ENCODE measurements around the gene NME7.
"Not testable (repeated sequence)": the region's sequence is repeated elsewhere in the genome, so short reads cannot be mapped to it uniquely, and the experiment has no call there.

NME7 gene

GRCh38 chr1:169367686-169368405 lies at the start of gene NME7, which contains the start of gene BLZF1:
NME7 (minus strand) TSS chr1:169367797; CDS start chr1:169367710, 87 bp downstream.
BLZF1 (plus strand) TSS chr1:169368195; CDS start chr1:169369523, 1,328 bp downstream.
- DNase-seq (ENCODE audit: low read depth in 2 of 2) = peak; percentile 95 to 97

- DNase-seq (ENCODE audit: low read depth in 2 of 2) = no peak
Measured at GRCh38 chr1:169414952-169415351, 47.4 kb upstream of the NME7 start.

- not testable (repeated sequence) for DNase-seq (ENCODE audit: low read depth in 2 of 2)
Measured at GRCh38 chr1:169408340-169408739, 40.7 kb upstream of the NME7 start.

- not testable (repeated sequence) for DNase-seq (ENCODE audit: low read depth in 2 of 2)
Measured at GRCh38 chr1:169402578-169402977, 35.0 kb upstream of the NME7 start.

GRCh38 chr1:169395955-169396354 lies 28.4 kb upstream of the NME7 start:
- no peak for DNase-seq (ENCODE audit: low read depth in 2 of 2)

GRCh38 chr1:169392406-169392805 lies 24.8 kb upstream of the NME7 start:
- no peak for DNase-seq (ENCODE audit: low read depth in 2 of 2)

GRCh38 chr1:169390303-169390702 lies 22.7 kb upstream of the NME7 start:
- no peak for DNase-seq (ENCODE audit: low read depth in 2 of 2)

- no peak for DNase-seq (ENCODE audit: low read depth in 2 of 2)
Measured at GRCh38 chr1:169387399-169387798, 19.8 kb upstream of the NME7 start.

- DNase-seq (ENCODE audit: low read depth in 2 of 2) = no peak
Measured at GRCh38 chr1:169383449-169383848, 15.9 kb upstream of the NME7 start.

- DNase-seq (ENCODE audit: low read depth in 2 of 2) = no peak
Measured at GRCh38 chr1:169381162-169381561, 13.6 kb upstream of the NME7 start.

GRCh38 chr1:169371404-169371803 lies 3.8 kb upstream of the NME7 start:
- DNase-seq (ENCODE audit: low read depth in 2 of 2) = no peak

- peak in 1 of 2 donors; percentile 13 for DNase-seq (ENCODE audit: low read depth in 2 of 2)
Measured at GRCh38 chr1:169368406-169368769, 791 bp upstream of the NME7 start.

GRCh38 chr1:169367096-169367685 lies 406 bp downstream of the NME7 start:
- no peak for DNase-seq (ENCODE audit: low read depth in 2 of 2)

- no peak for DNase-seq (ENCODE audit: low read depth in 2 of 2)
Measured at GRCh38 chr1:169364948-169365347, 2.6 kb downstream of the NME7 start.

- no peak for DNase-seq (ENCODE audit: low read depth in 2 of 2)
Measured at GRCh38 chr1:169363046-169363730, 4.4 kb downstream of the NME7 start.

- no peak for DNase-seq (ENCODE audit: low read depth in 2 of 2)
Measured at GRCh38 chr1:169361281-169361680, 6.3 kb downstream of the NME7 start.

- DNase-seq (ENCODE audit: low read depth in 2 of 2) = no peak
Measured at GRCh38 chr1:169360415-169360814, 7.2 kb downstream of the NME7 start.

GRCh38 chr1:169348383-169349036 lies 19.1 kb downstream of the NME7 start:
- no peak for DNase-seq (ENCODE audit: low read depth in 2 of 2)

GRCh38 chr1:169347688-169348382 lies 19.8 kb downstream of the NME7 start:
- DNase-seq (ENCODE audit: low read depth in 2 of 2) = no peak

- no peak for DNase-seq (ENCODE audit: low read depth in 2 of 2)
Measured at GRCh38 chr1:169346036-169346589, 21.5 kb downstream of the NME7 start.

GRCh38 chr1:169345511-169345910 lies 22.1 kb downstream of the NME7 start:
- DNase-seq (ENCODE audit: low read depth in 2 of 2) = no peak
